NCI-H82 treated with DMSO at 0.1 percent for 48 hours (cell line): ENCODE data around the gene KRT79.

Experiments
- DNase-seq: peaks from one replicate; lab custom pipeline; 2025; ENCODE audit not compliant: unreplicated experiment; lab: John Stamatoyannopoulos, UW

Gene KRT79

DNA sequence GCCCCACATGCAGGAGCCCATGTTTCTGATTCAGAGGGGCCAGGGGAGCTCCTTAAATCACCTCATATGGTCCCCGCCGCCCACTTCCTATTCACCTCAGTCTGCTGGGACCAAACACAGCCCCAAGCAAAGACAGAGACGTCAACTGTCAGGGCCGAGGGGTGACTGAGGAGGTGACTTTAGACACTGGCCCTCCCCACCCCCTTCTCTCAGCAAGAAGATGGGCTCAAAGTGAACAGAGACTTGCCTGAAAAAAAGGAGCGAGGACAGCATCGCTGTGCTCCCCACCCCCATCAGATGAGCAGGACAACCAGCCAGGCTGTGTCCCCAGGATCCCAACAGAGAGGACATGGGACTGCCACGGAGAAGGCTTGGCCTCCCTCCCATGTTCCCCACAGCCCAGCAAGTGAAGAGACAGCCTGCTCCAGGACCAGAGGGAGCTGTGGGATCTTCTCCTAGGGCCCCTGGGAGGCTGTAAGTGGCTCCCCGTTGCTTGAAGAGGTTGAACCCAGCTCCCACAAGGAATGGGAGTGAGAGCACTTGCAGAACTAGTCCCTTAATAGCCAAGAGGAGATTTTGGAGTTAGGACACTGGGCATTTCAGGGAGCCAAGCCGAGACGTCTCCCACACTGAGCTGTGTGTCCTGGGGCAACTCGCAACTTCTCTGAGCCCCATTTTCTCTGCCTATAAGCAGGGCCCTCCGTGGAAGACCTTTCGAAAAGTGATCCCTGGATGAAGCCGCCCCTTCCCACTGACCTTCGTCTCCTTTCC, 1.3 kb upstream of the KRT79 start:
- DNase-seq, result no peak

DNA sequence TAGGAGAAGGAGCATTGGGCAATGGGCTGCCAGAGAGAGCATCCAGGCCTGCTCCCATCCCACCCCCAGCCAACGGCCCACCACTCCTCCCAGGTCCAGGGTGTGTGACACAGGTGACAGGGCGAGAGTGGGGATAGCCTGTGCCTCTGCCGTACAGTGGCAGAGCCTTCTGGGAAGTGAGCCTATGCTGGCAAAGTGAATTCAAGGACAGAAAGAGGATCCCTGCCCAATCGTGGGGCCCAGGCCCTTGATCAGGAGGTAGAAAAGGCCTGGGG, 553 bp upstream of the KRT79 start:
- DNase-seq, result no peak

GRCh38 chr12:52832985-52833905, 866 bp downstream of the KRT79 start:
- DNase-seq, result no peak

GRCh38 chr12:52832451-52832850, 1.7 kb downstream of the KRT79 start:
- no peak for DNase-seq

- no peak for DNase-seq
Observed at GRCh38 chr12:52831251-52831650, 2.9 kb downstream of the KRT79 start.

- no peak for DNase-seq
Observed at GRCh38 chr12:52829986-52830770, 3.9 kb downstream of the KRT79 start.

GRCh38 chr12:52828591-52829021, 5.5 kb downstream of the KRT79 start:
- DNase-seq, result no peak

DNA sequence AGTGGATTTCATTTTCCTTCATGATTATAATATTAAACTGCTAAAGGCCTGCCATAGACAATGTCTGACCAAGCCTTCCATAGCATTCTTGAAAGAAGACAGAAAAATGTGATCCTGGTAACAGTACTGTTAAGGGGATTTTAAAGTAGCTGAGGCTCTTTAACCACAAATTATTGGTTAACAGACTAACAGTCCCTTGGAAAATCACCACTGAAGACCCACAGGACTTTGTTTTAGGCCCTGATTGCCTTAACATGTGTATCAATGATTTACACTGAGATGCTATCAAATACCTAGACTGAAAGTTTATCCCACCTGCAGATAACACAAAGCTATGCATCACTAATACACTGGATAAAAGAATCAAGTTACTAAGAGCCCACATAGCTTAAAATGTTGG, 6.0 kb downstream of the KRT79 start:
- no peak for DNase-seq

- DNase-seq, result no peak
Observed at GRCh38 chr12:52827499-52828090, 6.5 kb downstream of the KRT79 start.

- no peak for DNase-seq
Observed at GRCh38 chr12:52826611-52827498, 7.3 kb downstream of the KRT79 start.

- DNase-seq, result no peak
Observed at GRCh38 chr12:52825961-52826360, 8.2 kb downstream of the KRT79 start.

GRCh38 chr12:52824741-52825410, 9.2 kb downstream of the KRT79 start:
- no peak for DNase-seq

DNA sequence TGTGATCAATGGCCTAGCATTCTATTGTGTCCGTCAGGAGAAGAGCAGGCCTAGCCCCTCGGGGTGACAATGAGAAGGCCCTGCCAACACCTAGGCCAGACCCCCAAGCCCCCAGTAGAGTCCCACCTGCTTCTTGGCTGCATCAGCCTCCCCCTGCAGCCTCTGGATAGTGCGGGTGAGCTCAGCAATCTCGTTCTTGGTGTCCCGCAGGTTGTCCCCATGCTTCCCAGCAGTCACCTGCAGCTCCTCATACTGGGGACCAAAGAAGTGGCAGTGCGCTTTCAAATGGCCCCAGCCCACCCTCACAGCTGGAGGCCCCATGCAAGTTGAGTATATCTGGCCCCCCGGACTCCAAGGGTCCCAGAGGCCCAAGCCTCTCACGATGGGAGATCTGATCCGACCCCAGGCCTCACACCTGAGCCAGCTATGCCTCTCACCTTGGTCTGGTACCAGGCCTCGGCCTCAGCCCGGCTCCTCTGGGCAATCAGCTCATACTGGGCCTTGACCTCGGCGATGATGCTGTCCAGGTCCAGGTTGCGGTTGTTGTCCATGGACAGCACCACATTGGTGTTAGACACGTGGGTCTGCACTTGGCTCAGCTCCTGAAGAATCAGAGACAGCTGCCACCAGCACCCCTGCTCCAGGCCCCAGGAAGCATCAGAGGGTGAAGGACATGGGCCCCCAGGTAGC, 10.2 kb downstream of the KRT79 start:
- no peak for DNase-seq

- no peak for DNase-seq
Observed at GRCh38 chr12:52822771-52823510, 11.2 kb downstream of the KRT79 start.

- DNase-seq, result no peak
Observed at GRCh38 chr12:52821826-52822660, 12.1 kb downstream of the KRT79 start.

GRCh38 chr12:52821071-52821730, 12.9 kb downstream of the KRT79 start:
- no peak for DNase-seq

DNA sequence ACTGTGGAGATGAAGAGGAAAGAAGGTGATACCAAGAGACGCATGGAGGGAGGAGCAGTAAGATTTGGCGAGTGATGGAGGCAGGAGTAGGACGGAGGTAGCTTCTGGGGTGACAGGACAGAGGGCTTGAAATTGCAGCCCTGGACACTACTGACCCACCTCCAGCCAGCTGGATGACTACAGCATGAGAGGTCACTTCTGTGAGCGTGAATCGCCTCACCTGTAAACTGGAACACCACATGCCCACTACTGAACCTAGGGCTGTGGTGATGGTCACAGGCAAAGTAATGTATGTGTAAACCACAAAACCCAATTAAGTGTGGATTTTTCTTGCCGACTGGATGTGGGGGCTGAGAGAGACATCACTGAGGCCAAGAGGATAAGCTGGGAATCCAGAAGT, 13.6 kb downstream of the KRT79 start:
- DNase-seq, result no peak
